Daoy (cell line): ENCODE results near the gene PYHIN1. TPM values are rescaled to one million over a fixed set of nuclear protein-coding genes. Genes with fewer than 3 reads are reported as not detected.
"Not testable (repeated sequence)": the region's sequence is repeated elsewhere in the genome, so short reads cannot be mapped to it uniquely, and the experiment has no call there.

Experiments
- DNase-seq: peaks from one replicate; pipeline ENCODE4 v3.0.0-alpha.2; 2015; ENCODE audit warnings: low read depth
- total RNA-seq: library from RNA; depleted of rRNA; stranded (reverse); fragments of >200 nt; shearing (Covaris generic); gene quantifications from 2 replicates; pipeline ENCODE4 v1.2.3, GENCODE V29; 2014

Gene PYHIN1
- total RNA-seq, 1 experiment from 2014 or later: not detected

- DNase-seq: no peak
Observed at GRCh38 chr1:158979229-158979628, 47.9 kb downstream of the PYHIN1 start.

GRCh38 chr1:158983235-158983634, 51.9 kb downstream of the PYHIN1 start:
- DNase-seq: no peak

- DNase-seq: no peak
Observed at GRCh38 chr1:158984386-158984785, 53.0 kb downstream of the PYHIN1 start.

GRCh38 chr1:158989424-158989823, 58.1 kb downstream of the PYHIN1 start:
- DNase-seq: no peak

GRCh38 chr1:158992787-158993312, 61.5 kb downstream of the PYHIN1 start:
- DNase-seq: no peak

GRCh38 chr1:158996998-158997397, 65.6 kb downstream of the PYHIN1 start:
- DNase-seq: no peak

GRCh38 chr1:158998037-158998780, 66.9 kb downstream of the PYHIN1 start:
- no peak for DNase-seq

GRCh38 chr1:158998781-158999161, 67.4 kb downstream of the PYHIN1 start:
- DNase-seq: peak; percentile 52

- peak; percentile 84 for DNase-seq
Observed at GRCh38 chr1:158999316-159000069, 68.1 kb downstream of the PYHIN1 start.

GRCh38 chr1:159000070-159000409, 68.7 kb downstream of the PYHIN1 start:
- DNase-seq: no peak

- peak; percentile 94 for DNase-seq
Observed at GRCh38 chr1:159000625-159001024, 69.3 kb downstream of the PYHIN1 start.

- DNase-seq: no peak
Observed at GRCh38 chr1:159005161-159005560, 73.8 kb downstream of the PYHIN1 start.

- no peak for DNase-seq
Observed at GRCh38 chr1:159005676-159006075, 74.3 kb downstream of the PYHIN1 start.

- DNase-seq: not testable (repeated sequence)
Observed at GRCh38 chr1:159006210-159006807, 75.0 kb downstream of the PYHIN1 start.

GRCh38 chr1:159007726-159008125, 76.4 kb downstream of the PYHIN1 start:
- no peak for DNase-seq

- no peak for DNase-seq
Observed at GRCh38 chr1:159008744-159009188, 77.4 kb downstream of the PYHIN1 start.

GRCh38 chr1:159009287-159009686, 77.9 kb downstream of the PYHIN1 start:
- peak; percentile 5 for DNase-seq

GRCh38 chr1:159009704-159010361, 78.5 kb downstream of the PYHIN1 start, which contains the start of gene IFI16:
IFI16 (plus strand) TSS chr1:159009907; CDS start chr1:159014681, 4,774 bp downstream.
- peak; percentile 86 for DNase-seq

- DNase-seq: no peak
Observed at GRCh38 chr1:159010391-159010790, 79.0 kb downstream of the PYHIN1 start.

- DNase-seq: peak; percentile 9
Observed at GRCh38 chr1:159011001-159011400, 79.6 kb downstream of the PYHIN1 start.

- no peak for DNase-seq
Observed at GRCh38 chr1:159011751-159012150, 80.4 kb downstream of the PYHIN1 start.

- no peak for DNase-seq
Observed at GRCh38 chr1:159012495-159012894, 81.1 kb downstream of the PYHIN1 start.
